ENCODE results near the gene GPR39. TPM values are rescaled to one million over a fixed set of nuclear protein-coding genes. Genes with fewer than 3 reads are reported as not detected.

GPR39 gene
- total and polyA plus RNA-seq, 2 donors from 2014 or later: 4.9 to 8.7 TPM

- no peaks in the 10 kb centered on the region for H3K4me1 ChIP-seq (ENCODE audit: control insufficient read depth in 2 of 3, insufficient read depth in 2 of 3, low read depth in 1 of 3, low read length in 3 of 3)
- FAIRE-seq: no peak
These were observed 145.6 kb downstream of the GPR39 start for GRCh38 chr2:132562245-132562644.

GRCh38 chr2:132564065-132564464 is 147.5 kb downstream of the GPR39 start:
- H3K4me1 ChIP-seq (ENCODE audit: control insufficient read depth in 2 of 3, insufficient read depth in 2 of 3, low read depth in 1 of 3, low read length in 3 of 3): no peaks in the 10 kb centered on the region
- no peak for TF ChIP-seq CTCF (IDR thresholded peaks at IDR 0.05; ENCODE audit: borderline replicate concordance, extremely low read depth, insufficient read depth)
- no peaks in the 10 kb centered on the region for H3K36me3 ChIP-seq (ENCODE audit: control insufficient read depth in 2 of 3, insufficient read depth in 3 of 3, low read length in 3 of 3)
- DNase-seq (peak in 4 of 5 donors; percentile 86 to 95 (median 89)), FAIRE-seq (no peak)
- H3K27me3 ChIP-seq (ENCODE audit: control insufficient read depth, insufficient read depth, low read length): no peaks in the 10 kb centered on the region
- no peak overlapping the region for H3K9ac ChIP-seq (ENCODE audit: low read length in 3 of 3)
- no peaks in the 10 kb centered on the region for H3K9me3 ChIP-seq (ENCODE audit: control insufficient read depth in 2 of 3, insufficient read depth in 1 of 3, low read length in 3 of 3)
- no peak overlapping the region for H3K4me3 ChIP-seq (ENCODE audit: low read length in 3 of 3)
- intact Hi-C loops (cut with DNase I): no loop called here
- no peak overlapping the region for H3K27ac ChIP-seq (ENCODE audit: low read depth in 2 of 2, low read length in 2 of 2)

More at GRCh38 chr2:132562245-132562644, 145.6 kb downstream of the GPR39 start:
- Histone ChIP-seq H3K27ac (ENCODE audit: low read depth in 2 of 2, low read length in 2 of 2) (no peak overlapping the region), H3K4me3 (ENCODE audit: low read length in 3 of 3) (no peak overlapping the region), H3K27me3 (ENCODE audit: control insufficient read depth, insufficient read depth, low read length) (no peaks in the 10 kb centered on the region), H3K9me3 (ENCODE audit: control insufficient read depth in 2 of 3, insufficient read depth in 1 of 3, low read length in 3 of 3) (no peaks in the 10 kb centered on the region), H3K36me3 (ENCODE audit: control insufficient read depth in 2 of 3, insufficient read depth in 3 of 3, low read length in 3 of 3) (no peaks in the 10 kb centered on the region), H3K9ac (ENCODE audit: low read length in 3 of 3) (no peak overlapping the region)
- DNase-seq: peak in 1 of 5 donors; percentile 4
- no peak for TF ChIP-seq CTCF (IDR thresholded peaks at IDR 0.05; ENCODE audit: borderline replicate concordance, extremely low read depth, insufficient read depth)
- intact Hi-C loops (cut with DNase I): no loop called here

- no peak overlapping the region for H3K27ac ChIP-seq (ENCODE audit: low read depth in 2 of 2, low read length in 2 of 2)
- H3K4me3 ChIP-seq (ENCODE audit: low read length in 3 of 3): no peak overlapping the region
- no peak overlapping the region for H3K9ac ChIP-seq (ENCODE audit: low read length in 3 of 3)
- no peaks in the 10 kb centered on the region for H3K27me3 ChIP-seq (ENCODE audit: control insufficient read depth, insufficient read depth, low read length)
- no peak for TF ChIP-seq CTCF (IDR thresholded peaks at IDR 0.05; ENCODE audit: borderline replicate concordance, extremely low read depth, insufficient read depth)
- FAIRE-seq (no peak), DNase-seq (peak in 2 of 5 donors; percentile 1 to 11)
- intact Hi-C loops (cut with DNase I): no loop called here
- H3K4me1 ChIP-seq (ENCODE audit: control insufficient read depth in 2 of 3, insufficient read depth in 2 of 3, low read depth in 1 of 3, low read length in 3 of 3): no peaks in the 10 kb centered on the region
- H3K36me3 ChIP-seq (ENCODE audit: control insufficient read depth in 2 of 3, insufficient read depth in 3 of 3, low read length in 3 of 3): no peaks in the 10 kb centered on the region
- no peaks in the 10 kb centered on the region for H3K9me3 ChIP-seq (ENCODE audit: control insufficient read depth in 2 of 3, insufficient read depth in 1 of 3, low read length in 3 of 3)
These were observed 149.8 kb downstream of the GPR39 start for GRCh38 chr2:132566379-132566778.

GRCh38 chr2:132567682-132568081 is 151.1 kb downstream of the GPR39 start:
- no peak for FAIRE-seq

More at GRCh38 chr2:132567682-132568081, 151.1 kb downstream of the GPR39 start:
- intact Hi-C loops (cut with DNase I): no loop called here
- TF ChIP-seq CTCF (IDR thresholded peaks at IDR 0.05; ENCODE audit: borderline replicate concordance, extremely low read depth, insufficient read depth): no peak
- H3K27ac ChIP-seq (ENCODE audit: low read depth in 2 of 2, low read length in 2 of 2): no peak overlapping the region
- H3K36me3 ChIP-seq (ENCODE audit: control insufficient read depth in 2 of 3, insufficient read depth in 3 of 3, low read length in 3 of 3): no peaks in the 10 kb centered on the region
- H3K4me1 ChIP-seq (ENCODE audit: control insufficient read depth in 2 of 3, insufficient read depth in 2 of 3, low read depth in 1 of 3, low read length in 3 of 3): no peaks in the 10 kb centered on the region
- H3K9me3 ChIP-seq (ENCODE audit: control insufficient read depth in 2 of 3, insufficient read depth in 1 of 3, low read length in 3 of 3): no peaks in the 10 kb centered on the region
- no peak overlapping the region for H3K9ac ChIP-seq (ENCODE audit: low read length in 3 of 3)
- no peaks in the 10 kb centered on the region for H3K27me3 ChIP-seq (ENCODE audit: control insufficient read depth, insufficient read depth, low read length)
- DNase-seq: peak in 1 of 5 donors; percentile 10
- H3K4me3 ChIP-seq (ENCODE audit: low read length in 3 of 3): no peak overlapping the region
